Activated T-cell treated with anti-CD3 and anti-CD28 coated beads, Interleukin-2, amount 50 U/mL, for 24 hours (primary cell): Measurements from ENCODE around the gene CCNQ.

Experiments used
- DNase-seq: peaks from one replicate; pipeline ENCODE4 v3.0.0-alpha.2; 2020
- H3K27ac Mint-ChIP-seq: 2 replicates; pipeline ENCODE4 v1.8.0; 2020; ENCODE audit warnings: mild to moderate bottlenecking, mixed read lengths
- H3K27me3 Mint-ChIP-seq: 2 replicates; pipeline ENCODE4 v1.8.0; 2020; ENCODE audit warnings: mixed read lengths
- H3K36me3 Mint-ChIP-seq: 2 replicates; pipeline ENCODE4 v1.8.0; 2020; ENCODE audit warnings: low read depth, mixed read lengths
- H3K4me1 Mint-ChIP-seq: 2 replicates; pipeline ENCODE4 v1.8.0; 2020; ENCODE audit warnings: low read depth, mixed read lengths
- H3K4me3 Mint-ChIP-seq: 2 replicates; pipeline ENCODE4 v1.8.0; 2020; ENCODE audit warnings: mild to moderate bottlenecking, moderate library complexity, mixed read lengths
- H3K9me3 Mint-ChIP-seq: 2 replicates; pipeline ENCODE4 v1.8.0; 2020; ENCODE audit warnings: mixed read lengths

The CCNQ gene

DNA sequence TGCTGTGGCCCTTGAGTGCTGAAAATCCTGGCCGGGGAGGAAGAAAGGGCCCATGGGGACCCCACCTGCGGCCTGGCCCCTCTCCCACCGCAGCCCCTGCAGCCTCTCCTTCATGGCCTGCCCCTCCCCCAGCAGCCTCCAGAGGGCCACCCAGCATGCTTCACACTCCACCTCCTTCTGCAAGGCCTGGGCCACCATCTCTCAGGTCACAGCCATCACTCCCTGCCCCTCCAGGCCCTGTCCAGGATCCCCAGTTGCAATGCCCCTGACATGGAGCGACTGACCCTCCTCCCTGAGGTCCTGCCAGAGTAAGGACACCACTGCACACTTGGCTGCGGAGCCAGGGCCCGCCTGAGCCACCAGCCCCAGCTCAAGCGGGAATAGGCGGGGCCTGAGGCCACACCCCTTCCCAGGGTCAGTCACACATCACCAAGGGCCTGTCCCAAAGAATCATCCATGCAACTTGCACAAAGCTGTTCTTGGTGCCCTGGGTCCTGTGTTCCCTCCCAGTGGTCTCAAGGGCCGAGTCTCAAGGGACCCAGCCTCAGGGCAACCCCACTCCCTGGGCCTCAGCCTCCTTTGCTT is 32.9 kb downstream of the CCNQ start:
- Mint-ChIP-seq H3K27ac (no peak overlapping the region), H3K9me3 (no peaks in the 10 kb centered on the region), H3K4me3 (no peak overlapping the region), H3K36me3 (no peaks in the 10 kb centered on the region), H3K4me1 (no peaks in the 10 kb centered on the region), H3K27me3 (peaks cover 14% of the 10 kb centered on the region)
- DNase-seq = no peak

DNA sequence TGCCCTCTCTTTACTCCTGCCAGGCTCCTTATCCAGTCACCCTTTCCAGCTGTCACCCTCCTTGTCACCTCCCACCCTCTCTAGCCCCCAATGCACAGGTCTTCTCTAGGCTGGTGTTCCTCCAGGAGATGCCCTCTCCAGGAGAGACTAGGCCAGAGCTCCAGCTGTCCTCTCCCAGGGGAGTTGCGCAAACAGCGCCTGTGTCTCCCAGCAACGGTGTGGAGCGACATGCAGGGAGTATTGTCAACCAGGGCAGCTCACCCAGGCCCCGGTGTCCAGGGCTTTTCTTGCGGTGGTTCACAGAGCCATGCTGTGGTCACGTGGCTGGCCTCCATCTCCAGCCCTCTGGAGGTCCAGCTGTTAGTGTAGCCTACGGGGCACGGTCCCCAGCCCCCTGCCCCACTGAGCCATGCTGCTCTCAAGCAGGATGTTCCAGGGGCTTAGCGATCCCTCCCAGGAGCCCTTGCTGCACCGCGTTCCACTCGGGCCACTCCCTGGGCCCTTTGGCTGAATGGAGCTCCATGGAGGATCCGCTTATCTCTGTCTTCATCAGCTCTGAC is 34.8 kb downstream of the CCNQ start:
- Mint-ChIP-seq H3K4me3 (no peak overlapping the region), H3K9me3 (no peaks in the 10 kb centered on the region), H3K27ac (no peak overlapping the region), H3K27me3 (peaks cover 19% of the 10 kb centered on the region), H3K36me3 (no peaks in the 10 kb centered on the region), H3K4me1 (no peaks in the 10 kb centered on the region)
- no peak for DNase-seq

DNA sequence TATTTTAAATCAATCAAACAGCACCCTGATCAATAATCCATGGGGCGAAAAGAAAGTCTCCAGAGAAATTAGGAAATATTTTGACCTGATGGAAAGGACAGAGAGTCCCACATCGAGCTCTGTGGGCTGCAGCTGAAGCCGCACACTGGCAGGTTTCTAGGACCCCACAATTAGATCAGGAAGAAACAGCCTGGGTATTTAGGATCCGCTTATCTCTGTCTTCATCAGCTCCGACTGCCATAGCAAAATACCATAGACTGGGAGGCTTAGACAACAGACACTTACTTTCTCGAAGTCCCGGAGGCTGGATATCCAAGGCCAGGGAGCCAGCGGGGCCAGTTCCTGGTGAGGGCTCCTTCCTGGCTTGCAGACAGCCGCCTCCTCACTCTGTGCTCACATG is 36.4 kb downstream of the CCNQ start:
- H3K4me3 Mint-ChIP-seq = no peak overlapping the region
- H3K27me3 Mint-ChIP-seq = peaks cover 20% of the 10 kb centered on the region
- no peak overlapping the region for H3K27ac Mint-ChIP-seq
- DNase-seq = no peak
- no peaks in the 10 kb centered on the region for H3K9me3 Mint-ChIP-seq
- H3K36me3 Mint-ChIP-seq = no peaks in the 10 kb centered on the region
- H3K4me1 Mint-ChIP-seq = no peaks in the 10 kb centered on the region

DNA sequence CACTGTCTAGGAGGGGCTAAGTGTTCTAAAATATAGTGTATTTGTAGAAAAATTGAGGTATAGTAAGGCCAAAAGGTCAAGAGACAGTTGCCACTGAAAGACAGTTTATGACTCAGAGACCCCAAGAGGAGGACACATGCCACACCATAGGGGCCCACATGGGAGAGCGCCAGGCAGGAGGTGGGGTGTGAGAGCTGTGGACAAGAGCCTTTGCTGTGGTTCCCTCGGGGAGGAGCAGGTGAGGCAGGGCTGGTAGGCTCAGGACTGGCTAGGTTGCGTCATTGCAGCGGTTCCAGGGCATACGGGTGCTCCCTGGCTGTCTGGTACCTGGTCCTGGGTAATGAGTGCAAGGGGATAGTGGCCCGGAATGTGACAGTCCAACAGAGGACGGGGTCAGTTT is 37.6 kb downstream of the CCNQ start:
- Mint-ChIP-seq H3K27ac (no peak overlapping the region), H3K36me3 (no peaks in the 10 kb centered on the region), H3K27me3 (peaks cover 23% of the 10 kb centered on the region), H3K9me3 (no peaks in the 10 kb centered on the region), H3K4me3 (no peak overlapping the region), H3K4me1 (no peaks in the 10 kb centered on the region)
- no peak for DNase-seq

DNA sequence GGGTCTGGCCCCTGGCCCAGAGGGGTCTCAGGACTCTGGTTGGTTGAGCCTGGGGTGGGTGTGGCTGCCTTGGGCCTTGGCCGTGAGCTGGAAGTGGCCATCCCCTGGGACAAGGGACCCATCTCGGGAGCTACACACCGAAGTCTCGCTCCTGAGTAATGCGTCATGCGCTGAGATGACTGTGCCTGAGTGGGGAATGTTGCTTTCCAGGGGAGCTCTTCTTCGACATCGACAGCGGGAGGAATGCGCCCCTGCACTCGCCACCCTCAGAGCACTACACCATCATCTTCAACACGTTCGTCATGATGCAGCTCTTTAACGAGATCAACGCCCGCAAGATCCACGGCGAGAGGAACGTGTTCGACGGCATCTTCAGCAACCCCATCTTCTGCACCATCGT is 38.5 kb downstream of the CCNQ start:
- Mint-ChIP-seq H3K4me1 (no peaks in the 10 kb centered on the region), H3K36me3 (no peaks in the 10 kb centered on the region), H3K27ac (no peak overlapping the region), H3K4me3 (no peak overlapping the region), H3K27me3 (peaks cover 28% of the 10 kb centered on the region), H3K9me3 (no peaks in the 10 kb centered on the region)
- DNase-seq = no peak

DNA sequence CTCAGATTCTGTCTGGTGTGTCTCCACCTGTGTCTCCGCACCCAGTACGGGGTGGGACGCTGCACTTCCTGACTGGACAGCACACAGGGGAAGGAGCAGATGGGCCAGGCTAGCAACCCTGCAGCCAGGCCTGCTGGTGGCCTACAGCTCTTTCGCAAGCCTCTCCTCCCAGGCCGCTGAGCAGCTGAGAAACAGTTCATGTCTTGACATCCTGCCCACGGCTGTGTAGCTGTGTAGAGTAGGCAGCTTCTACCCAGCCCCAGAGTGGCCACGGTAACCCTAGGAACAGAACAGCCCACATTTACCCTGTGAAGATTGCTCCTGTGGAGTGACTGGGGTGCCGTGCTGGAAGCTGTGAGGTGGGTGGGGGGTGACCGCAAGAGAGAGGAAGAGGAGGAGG is 38.9 kb downstream of the CCNQ start:
- peaks cover 31% of the 10 kb centered on the region for H3K27me3 Mint-ChIP-seq
- H3K4me3 Mint-ChIP-seq = no peak overlapping the region
- no peaks in the 10 kb centered on the region for H3K4me1 Mint-ChIP-seq
- DNase-seq = no peak
- no peak overlapping the region for H3K27ac Mint-ChIP-seq
- H3K9me3 Mint-ChIP-seq = no peaks in the 10 kb centered on the region
- H3K36me3 Mint-ChIP-seq = no peaks in the 10 kb centered on the region

DNA sequence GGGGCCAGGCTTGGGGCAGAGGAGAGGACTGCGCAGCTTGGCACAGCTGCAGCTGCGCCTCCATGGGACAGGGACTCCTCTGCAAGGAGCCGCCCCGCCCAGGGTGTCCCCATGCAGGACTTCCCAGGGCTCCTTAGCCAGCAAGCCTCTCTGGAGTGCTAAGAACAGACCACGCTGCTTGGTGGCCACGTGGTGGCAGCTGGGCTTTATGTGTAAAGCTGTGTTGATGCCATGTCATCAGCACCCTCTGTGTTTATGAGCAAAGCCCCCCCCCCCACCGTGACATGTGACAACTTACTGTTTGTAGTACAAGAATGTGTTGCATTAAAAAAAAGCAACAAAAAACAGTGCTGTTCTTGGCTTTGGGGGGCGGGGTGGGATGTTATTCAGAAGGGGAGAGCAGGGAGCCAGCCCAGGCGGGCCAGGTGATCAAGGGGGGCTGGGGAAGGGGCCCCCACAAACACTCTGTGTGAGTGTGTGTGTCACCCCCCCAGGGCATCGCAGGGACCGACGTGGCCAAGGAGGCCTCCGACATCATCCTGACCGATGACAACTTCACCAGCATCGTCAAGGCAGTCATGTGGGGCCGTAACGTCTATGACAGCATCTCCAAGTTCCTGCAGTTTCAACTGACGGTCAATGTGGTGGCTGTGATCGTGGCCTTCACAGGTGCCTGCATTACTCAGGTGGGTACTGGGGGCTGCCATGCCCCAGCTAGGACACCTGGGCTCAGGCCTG is 41.2 kb downstream of the CCNQ start:
- Mint-ChIP-seq H3K4me3 (no peak overlapping the region), H3K36me3 (no peaks in the 10 kb centered on the region), H3K9me3 (no peaks in the 10 kb centered on the region), H3K27ac (no peak overlapping the region), H3K4me1 (no peaks in the 10 kb centered on the region), H3K27me3 (peaks cover 33% of the 10 kb centered on the region)
- DNase-seq = no peak

DNA sequence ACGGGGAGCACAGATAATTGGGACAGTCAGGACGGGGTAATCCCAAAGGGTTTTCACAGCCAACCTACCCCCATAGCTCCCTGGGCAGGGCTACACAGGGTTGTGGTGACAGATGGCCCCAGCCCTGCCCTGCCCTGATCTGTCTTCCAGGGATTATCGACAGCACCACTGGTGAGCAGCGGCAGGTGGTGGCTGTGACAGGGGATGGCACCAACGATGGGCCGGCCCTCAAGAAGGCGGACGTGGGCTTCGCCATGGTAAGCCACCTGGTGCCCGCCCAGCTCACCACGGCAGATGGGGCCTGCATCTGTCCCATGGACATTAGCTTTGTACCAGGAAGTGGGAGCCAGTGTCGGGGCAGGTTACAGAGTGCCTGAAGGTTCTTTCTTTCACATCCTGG is 42.2 kb downstream of the CCNQ start:
- Mint-ChIP-seq H3K4me3 (no peak overlapping the region), H3K36me3 (no peaks in the 10 kb centered on the region), H3K27me3 (peaks cover 42% of the 10 kb centered on the region), H3K4me1 (no peaks in the 10 kb centered on the region), H3K27ac (no peak overlapping the region), H3K9me3 (no peaks in the 10 kb centered on the region)
- DNase-seq = no peak

DNA sequence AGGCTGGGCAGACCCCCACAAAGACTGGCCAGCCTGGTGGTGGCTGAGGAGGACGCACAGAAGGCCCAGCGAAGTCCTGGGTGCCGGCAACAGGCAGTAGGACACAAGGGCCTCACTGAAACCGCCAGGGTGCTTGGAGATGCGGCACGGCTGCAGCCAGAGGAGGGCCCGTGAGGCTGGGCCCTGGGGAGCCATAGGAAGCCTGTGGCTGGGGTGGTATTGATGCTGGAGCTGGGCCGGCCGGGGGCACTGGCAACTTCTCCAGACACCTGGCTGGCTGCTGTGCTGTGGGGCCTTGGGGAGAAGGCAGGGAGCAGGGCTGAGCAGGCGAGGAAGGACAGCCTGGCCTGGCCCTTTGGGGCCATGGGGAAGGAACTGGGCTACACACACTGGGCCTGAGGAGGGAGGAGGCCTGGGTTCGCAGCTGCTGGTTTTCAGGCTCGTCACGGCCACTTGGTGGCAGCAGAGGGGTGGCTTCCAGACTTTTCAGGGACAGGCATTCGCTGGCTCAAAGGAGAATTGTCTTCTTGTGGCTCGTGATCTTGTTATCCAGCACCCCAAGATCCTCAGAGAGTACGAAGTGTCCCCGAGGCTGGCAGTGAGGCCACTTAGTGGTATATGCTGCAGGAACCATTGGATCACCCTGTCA is 44.3 kb downstream of the CCNQ start:
- Mint-ChIP-seq H3K36me3 (no peaks in the 10 kb centered on the region), H3K4me1 (no peaks in the 10 kb centered on the region), H3K9me3 (no peaks in the 10 kb centered on the region), H3K27me3 (peaks cover 36% of the 10 kb centered on the region), H3K4me3 (no peak overlapping the region), H3K27ac (no peak overlapping the region)
- peak; percentile 74 for DNase-seq

DNA sequence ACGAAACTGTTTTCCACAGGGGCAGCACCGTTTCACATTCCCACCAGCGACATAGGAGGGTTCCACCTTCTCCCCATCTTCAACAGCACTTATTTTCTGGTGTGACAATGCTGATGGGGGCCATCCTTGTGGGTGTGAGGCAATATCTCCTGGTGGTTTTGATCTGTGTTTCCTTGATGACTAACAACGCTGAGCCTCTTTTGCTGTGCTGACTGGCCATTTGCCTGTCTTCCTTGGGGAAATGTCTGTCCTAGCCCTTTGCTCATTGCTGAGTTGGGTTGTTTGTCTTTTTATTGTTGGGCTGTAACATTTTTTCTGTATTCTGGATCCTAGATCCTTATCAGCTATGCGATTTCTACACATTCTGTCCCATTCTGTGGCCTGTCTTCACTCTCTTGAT is 47.8 kb downstream of the CCNQ start:
- H3K27ac Mint-ChIP-seq = no peak overlapping the region
- no peak overlapping the region for H3K4me3 Mint-ChIP-seq
- no peaks in the 10 kb centered on the region for H3K4me1 Mint-ChIP-seq

DNA sequence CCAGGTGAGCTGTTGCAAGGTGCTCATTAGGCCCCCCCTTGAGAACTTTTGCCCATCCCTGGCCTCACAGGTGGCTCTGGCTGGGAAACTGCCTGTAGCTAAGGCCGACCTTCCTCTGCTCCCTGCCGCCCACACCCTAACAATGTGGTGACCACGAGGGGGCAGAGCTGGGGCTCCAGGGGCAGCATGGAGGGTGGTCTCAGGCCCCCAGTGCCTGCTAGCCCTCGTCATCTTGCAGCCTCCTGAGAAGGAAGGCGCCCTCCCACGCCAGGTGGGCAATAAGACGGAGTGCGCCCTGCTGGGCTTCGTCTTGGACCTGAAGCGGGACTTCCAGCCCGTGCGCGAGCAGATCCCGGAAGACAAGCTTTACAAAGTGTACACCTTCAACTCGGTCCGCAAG is 49.1 kb downstream of the CCNQ start:
- DNase-seq = no peak
- no peaks in the 10 kb centered on the region for H3K9me3 Mint-ChIP-seq
- H3K36me3 Mint-ChIP-seq = no peaks in the 10 kb centered on the region
- no peak overlapping the region for H3K27ac Mint-ChIP-seq
- no peak overlapping the region for H3K4me3 Mint-ChIP-seq
- no peaks in the 10 kb centered on the region for H3K4me1 Mint-ChIP-seq
- H3K27me3 Mint-ChIP-seq = peaks cover 34% of the 10 kb centered on the region

More for the DNA sequence above, 47.8 kb downstream of the CCNQ start:
- Mint-ChIP-seq H3K36me3 (no peaks in the 10 kb centered on the region), H3K9me3 (no peaks in the 10 kb centered on the region), H3K27me3 (peaks cover 43% of the 10 kb centered on the region)
- DNase-seq = no peak

DNA sequence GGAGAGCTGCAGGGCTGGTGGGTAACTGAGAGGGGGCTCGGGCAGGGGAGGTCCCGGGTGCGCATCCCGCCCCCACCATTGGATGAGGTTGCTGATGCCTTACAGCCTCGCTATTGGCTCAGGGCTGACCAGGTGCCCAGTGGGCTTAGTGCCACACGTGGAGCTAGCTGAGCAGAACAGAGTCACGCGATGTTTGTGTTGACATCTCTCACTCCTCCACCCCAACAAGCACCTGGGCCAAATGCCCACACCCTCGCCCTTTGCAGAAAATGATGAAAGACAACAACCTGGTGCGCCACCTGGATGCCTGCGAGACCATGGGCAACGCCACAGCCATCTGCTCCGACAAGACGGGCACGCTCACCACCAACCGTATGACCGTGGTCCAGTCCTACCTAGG is 49.7 kb downstream of the CCNQ start:
- Mint-ChIP-seq H3K9me3 (no peaks in the 10 kb centered on the region), H3K4me3 (no peak overlapping the region), H3K4me1 (no peaks in the 10 kb centered on the region), H3K27me3 (peaks cover 35% of the 10 kb centered on the region), H3K36me3 (no peaks in the 10 kb centered on the region), H3K27ac (no peak overlapping the region)
- no peak for DNase-seq

DNA sequence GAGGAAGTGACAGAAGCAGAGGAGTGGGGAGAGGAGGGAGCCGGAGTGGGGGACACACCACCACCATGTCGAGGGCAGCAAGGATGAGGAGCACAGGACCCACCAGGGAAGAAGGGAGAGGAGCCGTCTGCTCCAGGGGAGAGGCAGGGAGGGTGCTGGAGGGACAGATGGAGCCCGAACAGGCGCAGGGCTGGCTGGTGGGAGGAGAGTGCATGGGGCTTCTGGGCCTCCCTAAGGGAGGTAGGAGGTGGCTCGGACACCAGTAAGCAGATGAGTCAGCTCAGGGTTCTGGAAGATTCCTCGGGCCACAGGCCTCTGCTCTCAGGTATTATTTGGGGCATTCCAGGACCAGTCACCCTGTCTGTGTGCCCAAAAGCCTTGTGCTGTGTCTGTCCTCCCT is 51.7 kb downstream of the CCNQ start:
- H3K27ac Mint-ChIP-seq = no peak overlapping the region
- no peaks in the 10 kb centered on the region for H3K9me3 Mint-ChIP-seq
- H3K4me3 Mint-ChIP-seq = no peak overlapping the region
- no peaks in the 10 kb centered on the region for H3K4me1 Mint-ChIP-seq
- no peak for DNase-seq
- no peaks in the 10 kb centered on the region for H3K36me3 Mint-ChIP-seq
- peaks cover 19% of the 10 kb centered on the region for H3K27me3 Mint-ChIP-seq

DNA sequence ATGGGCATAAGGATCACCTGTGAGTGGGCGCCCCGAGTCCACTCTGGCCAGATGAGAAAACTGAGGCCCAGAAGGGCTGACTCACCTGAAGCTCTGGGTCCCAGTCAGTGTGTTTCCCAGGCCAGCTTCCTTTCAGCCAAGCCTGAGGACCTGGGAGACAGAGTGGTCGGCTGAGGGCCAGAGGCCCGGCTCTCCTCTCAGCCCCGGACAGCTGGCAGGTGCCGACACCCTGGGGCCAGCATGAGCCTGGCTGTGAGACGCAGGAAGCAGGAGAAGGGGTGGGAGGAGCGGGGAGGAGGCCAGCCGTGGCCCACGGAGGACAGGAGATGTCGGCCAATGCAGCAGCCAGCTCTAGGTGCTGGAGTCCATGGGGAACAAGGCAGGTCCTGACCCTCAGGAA is 52.6 kb downstream of the CCNQ start:
- Mint-ChIP-seq H3K27ac (no peak overlapping the region), H3K4me1 (no peaks in the 10 kb centered on the region), H3K9me3 (no peaks in the 10 kb centered on the region), H3K4me3 (no peak overlapping the region), H3K27me3 (peaks cover 18% of the 10 kb centered on the region), H3K36me3 (no peaks in the 10 kb centered on the region)
- no peak for DNase-seq

DNA sequence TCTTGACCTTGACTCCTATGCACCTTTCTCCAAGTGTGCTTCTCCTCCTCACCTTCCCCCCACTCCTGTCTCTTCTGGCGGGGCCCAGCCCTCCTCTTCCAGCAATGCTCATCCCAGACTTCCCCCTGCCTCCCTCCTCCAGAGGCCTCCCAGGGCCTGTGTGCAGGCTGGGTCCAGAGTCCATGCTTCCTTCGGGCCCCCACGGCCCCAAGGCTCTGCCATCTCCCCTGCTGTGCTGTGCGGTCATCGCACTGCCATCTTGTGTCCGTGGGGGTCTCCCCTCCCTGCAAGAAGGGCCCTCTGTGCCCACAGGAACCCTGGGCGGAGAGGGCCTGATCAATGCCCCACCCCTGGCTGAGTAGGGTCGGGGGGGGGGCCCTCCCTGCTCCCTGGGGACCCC is 54.2 kb downstream of the CCNQ start:
- H3K36me3 Mint-ChIP-seq = no peaks in the 10 kb centered on the region
- no peaks in the 10 kb centered on the region for H3K4me1 Mint-ChIP-seq
- no peak overlapping the region for H3K4me3 Mint-ChIP-seq

More for the DNA sequence above, 54.2 kb downstream of the CCNQ start:
- Mint-ChIP-seq H3K9me3 (no peaks in the 10 kb centered on the region), H3K27ac (no peak overlapping the region), H3K27me3 (peaks cover 33% of the 10 kb centered on the region)
- no peak for DNase-seq
